GM19025 (cell line): ENCODE measurements around the gene TSKS.

ENCODE experiments used
- ATAC-seq: cut with Tn5 transposase; IDR thresholded peaks from one replicate; pipeline ENCODE4 v1.9.1; 2021; ENCODE audit warnings: mild to moderate bottlenecking, low read depth, moderate library complexity; ENCODE audit not compliant: unreplicated experiment

The TSKS gene

DNA sequence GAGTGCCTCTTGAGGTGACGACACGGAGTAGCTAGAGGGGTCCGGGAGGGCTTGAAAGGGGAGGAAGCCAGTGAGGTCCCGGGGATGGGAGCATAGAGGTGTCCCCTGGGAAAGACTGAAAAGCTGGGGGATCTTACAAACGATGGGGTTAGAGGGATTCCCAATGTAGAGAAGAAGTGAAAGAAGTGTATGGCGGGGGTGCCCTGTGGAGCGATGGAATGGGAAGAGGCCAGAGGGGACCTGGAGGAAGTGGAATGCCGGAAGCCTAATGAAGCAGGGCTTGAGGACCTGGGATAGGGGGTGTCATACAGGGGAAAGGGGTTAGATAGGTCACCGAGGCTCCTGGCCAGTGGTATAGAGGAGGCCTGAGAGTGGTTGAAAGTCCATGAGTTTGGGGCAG lies 4.3 kb upstream of the TSKS start:
- ATAC-seq, result no peak

DNA sequence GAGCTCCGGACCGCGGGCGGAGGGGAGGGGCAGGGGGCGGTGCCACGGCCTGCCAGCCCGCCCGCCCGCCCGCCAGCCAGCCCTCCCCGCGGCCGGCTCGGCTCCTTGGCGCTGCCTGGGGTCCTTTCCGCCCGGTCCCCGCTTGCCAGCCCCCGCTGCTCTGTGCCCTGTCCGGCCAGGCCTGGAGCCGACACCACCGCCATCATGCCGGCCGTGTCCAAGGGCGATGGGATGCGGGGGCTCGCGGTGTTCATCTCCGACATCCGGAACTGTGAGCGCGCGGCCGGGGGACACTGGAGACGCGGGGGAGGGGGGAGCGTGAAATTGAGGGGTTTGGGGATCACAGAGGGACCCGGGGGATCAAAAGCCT lies 3.8 kb upstream of the TSKS start, which contains the start of gene AP2A1:
Gene AP2A1, plus strand, starts transcription at position 72 of the 370 bp plus-strand sequence. Its CDS starts 133 bp downstream, at position 205.
- no peak for ATAC-seq

DNA sequence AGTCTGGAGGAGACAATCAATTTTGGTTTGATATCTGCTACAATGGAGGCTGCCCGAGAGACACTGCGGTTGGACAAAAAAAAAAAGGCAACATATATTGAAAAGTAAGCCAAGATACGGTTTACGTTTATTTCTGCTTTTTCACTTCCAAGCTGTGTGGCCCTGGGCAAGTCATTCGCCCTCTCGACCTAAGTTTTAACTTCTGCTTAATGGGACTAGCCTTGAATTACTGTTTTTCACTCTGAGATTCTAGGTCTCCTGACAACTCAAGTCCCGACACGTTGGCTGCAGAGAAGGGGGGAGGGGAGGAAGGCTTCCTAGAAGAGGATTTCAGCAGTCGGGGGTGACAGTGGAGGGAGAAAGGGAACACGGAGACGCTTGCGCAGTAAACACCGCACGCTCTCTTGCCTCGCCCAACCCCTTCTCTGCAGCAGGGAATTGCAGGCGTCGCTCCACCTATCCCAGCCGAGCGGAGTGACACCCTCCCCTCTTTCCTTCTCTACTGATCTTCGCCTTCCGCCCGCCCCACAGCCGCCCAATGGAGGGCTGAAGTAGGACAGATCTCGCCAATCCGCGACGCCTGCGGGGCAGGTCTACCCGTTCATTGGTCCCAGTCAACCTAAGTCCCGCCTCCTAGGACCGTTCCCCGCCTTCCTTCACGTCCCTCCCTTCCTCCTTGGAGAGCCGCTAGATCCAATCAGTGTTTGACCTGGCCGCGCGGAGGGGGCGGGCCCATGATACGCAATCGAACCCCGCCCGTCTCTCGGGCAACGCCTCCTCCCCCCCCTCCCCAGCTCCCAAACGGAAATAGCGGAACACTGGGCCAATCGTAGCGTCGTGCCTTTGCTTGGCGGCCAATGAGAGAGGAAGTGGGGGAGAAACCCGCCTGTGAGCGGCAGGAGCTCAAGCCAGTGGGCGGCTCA lies 3.2 kb upstream of the TSKS start:
- peak; percentile 92 for ATAC-seq

DNA sequence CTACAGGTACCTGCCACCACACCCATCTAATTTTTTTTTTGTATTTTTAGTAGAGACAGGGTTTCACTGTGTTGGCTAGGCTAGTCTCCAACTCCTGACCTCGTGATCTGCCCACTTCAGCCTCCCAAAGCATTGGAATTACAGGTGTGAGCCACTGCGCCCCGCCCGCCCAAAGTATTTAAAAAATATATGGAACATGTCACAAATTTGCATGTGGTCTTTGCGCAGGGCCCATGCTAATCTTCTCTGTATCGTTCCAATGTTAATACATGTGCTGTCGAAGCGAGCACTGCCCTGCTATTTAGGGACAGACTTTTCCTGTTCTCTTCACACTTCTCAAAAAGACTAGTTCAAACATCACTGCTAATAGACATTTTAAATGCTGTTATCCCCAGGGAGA lies 1.2 kb upstream of the TSKS start:
- no peak for ATAC-seq

DNA sequence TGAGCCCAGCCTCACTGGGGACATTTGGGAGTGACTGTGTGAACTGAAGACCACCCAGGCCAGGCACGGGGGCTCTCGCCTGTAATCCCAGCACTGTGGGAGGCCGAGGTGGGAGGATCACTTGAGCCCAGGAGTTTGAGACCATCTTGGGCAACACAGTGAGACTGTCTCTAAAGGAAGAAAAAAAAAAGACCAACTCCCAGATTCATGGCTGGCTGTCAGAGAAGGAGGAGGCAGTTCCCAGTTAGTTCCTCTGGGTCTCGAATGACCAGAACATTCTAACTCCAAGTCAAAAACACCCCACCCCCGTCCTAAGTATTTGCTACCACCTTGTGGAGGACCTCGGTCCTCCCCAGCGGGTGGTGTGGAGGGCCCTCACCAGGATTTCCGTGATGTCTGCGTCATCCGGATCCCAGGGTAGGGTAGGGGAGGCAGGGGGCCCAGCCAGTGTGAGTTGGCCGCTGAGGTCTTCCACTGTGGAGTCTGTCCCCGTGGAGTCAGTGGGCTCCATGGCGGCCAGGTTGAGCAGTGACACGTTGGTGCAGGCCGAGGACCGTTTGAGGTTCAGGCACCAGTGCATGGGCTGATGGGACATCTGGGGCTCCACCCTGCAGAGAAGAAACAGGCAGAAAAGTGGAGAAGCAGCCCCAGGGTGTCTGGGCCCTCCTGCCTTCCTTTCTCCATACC lies 1.3 kb downstream of the TSKS start:
- no peak for ATAC-seq

DNA sequence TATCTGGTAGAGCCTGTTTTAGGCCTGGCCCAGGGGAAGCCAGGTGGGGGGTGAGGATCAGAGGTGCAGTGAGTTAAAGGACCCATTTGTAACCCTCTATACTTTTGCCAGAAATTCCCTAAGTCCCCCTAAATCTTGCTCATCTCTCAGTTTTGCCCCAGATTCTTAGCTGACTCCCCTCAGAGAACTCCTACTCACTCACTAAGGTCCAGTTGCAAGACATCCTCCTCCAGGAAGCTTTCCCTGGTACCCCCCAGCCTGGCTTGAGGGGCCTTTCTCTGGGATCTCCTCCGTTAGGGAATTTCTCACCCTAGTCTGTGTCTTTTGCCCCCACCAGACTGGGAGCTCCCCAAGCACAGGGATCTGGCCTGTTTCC lies 1.9 kb downstream of the TSKS start:
- ATAC-seq, result no peak

DNA sequence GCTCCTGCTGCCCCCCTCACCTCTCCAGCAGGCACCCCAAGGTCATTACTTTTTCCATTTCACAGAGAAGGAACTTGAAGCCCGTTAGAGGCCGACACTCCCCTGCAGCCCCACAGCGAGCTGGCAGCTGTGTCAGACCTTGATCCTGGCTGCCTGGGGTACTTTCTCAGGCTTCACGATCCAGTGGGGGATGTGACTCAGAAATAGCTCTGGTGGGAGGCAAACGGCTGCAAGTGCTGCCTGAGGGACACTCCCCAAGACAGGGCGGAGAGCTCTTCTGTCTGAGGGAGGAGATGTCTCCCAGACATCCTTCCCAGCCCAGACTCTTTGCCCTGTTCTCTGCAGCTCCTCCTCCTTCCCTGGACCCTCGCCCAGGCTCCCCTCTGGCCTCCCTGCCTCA lies 4.8 kb downstream of the TSKS start:
- no peak for ATAC-seq

DNA sequence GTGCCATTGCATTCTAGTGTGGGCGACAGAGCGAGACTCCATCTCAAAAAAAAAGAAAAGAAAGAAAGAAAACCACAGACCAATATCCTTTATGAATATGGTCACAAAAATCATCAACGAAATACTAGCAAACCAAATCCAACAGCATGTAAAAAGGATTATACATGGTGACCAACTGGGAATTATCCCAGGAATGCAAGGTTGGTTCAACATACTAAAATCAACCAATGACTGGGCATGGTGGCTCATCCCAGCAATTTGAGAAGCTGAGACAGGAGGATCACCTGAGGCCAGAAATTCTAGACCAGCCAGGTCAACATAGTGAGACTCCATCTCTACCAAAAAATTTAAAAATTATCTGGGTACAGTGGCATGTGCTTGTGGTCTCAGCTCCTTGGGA lies 7.2 kb downstream of the TSKS start:
- no peak for ATAC-seq

DNA sequence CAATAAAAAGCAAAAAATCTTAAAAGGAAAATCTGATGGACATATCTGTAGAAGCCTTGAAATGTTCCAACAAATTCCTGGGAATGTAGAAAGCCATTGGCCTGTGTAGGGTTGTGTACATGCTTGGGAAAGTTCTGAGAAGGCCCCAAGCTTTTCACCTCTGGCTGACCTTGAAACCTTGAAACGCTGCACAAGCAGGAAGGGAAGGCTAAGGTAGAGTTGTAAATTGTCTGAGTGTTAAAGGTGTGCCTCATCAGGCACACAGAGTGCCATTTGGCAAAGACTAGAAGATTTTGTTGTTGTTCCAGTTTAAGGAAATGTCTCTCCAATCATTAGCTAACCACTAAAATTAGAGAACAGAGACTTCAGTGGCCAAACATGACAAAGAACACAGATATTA lies 10.4 kb downstream of the TSKS start:
- ATAC-seq, result no peak

DNA sequence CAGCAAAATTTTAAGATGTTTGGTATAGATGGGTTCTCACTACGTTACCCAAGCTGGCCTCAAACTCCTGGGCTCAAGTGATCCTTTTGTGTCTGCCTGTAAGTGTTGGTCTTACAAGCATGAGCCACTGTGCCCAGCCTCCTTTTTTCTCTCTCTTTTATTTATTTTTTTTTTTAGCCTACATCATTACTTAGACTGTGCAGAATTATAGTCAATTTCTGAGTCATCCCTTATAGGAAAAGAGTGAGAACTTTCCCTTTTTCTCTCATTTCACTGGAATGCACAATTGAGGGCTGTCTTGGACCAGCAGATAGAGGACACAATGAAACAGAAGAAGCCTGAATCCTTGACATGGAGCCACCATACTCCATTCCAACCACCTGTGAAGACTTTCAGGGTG lies 13.3 kb downstream of the TSKS start:
- no peak for ATAC-seq

DNA sequence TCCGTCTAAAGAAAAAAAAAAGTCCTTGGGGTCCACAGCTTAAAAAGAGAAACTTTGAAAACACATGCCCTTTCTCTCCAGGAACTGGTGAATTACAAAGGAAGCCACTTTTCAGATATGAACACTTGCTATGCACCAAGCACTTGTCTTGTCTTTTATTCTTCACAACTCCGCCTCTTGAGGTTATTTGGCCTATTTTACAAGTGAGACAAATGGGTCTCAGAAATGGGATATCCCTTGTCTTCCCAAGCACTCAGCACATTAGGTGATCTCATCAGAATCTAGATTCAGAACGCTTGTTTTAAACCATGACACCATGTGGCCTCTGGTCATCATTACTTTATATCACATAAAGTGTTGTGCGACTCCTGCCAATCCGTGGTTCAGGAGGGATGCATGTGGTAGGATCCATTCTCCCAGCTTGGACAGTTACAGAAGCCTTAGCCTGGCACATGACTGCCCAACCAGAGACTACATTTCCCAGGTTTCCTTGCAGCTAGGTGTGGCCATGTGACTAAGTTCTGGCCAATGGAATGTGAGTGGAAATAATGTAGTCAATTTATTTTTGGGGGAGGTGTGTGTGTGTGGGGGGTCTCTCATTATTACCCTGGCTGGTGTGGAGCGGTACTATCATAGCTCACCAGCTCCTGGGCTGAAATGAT lies 13.9 kb downstream of the TSKS start:
- no peak for ATAC-seq

DNA sequence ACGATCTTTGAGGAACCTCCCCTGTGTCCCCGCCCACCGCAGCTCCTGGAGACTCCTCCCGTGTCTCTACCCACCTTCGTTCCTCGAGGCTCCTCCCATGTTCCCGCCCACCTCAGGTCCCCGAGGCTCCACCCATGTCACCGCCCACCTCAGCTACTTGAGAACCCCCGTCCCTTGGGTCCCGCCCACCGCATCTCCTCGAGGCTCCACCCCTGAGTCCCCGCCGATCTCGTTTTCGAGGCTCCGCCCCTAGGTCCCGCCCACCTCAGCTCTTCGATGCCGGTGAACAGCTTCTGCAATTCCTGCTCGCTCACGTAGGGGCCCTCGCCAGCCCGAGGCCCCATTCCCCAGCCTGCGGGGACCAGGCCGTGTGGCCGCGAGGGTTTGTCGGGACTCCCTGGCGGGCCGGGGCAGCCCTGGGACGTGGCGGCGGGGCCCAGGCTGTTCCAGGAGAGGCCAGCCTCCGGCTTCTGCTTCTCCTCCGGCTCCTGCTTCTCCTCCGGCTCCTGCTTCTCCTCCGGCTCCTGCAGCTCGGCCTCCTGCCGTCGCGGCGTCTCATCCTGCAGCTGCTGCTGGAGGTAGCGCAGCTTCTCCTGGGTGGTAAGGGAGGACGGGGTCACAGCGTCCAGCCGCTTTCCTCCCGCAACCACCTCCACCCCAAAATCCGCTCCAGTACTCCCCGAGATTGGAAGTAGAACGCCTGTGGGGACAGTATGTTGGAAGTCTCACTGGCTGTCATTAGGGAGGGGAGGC lies 16.7 kb downstream of the TSKS start:
- ATAC-seq, result no peak

DNA sequence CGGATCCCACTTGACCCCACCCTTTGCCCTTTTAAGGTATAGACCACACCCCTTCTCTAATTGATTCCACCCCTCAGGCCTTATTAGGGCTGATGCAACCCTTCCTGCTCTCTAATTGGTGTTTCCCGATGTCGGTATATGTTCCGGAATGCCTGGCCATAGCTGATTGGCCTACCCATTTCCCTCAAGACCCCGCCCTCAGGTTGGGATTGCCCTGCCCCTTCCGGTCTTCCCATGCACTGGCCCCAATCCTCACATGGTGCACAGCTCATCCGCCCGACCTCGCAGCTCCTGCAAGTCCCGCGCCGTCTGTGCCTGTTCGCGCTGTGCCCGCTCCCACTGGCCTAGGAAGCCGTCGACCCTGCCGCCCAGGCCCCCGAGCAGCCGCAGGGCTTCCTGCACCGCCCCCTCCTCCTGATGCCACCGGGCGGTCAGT lies 18.1 kb downstream of the TSKS start:
- ATAC-seq, result no peak

DNA sequence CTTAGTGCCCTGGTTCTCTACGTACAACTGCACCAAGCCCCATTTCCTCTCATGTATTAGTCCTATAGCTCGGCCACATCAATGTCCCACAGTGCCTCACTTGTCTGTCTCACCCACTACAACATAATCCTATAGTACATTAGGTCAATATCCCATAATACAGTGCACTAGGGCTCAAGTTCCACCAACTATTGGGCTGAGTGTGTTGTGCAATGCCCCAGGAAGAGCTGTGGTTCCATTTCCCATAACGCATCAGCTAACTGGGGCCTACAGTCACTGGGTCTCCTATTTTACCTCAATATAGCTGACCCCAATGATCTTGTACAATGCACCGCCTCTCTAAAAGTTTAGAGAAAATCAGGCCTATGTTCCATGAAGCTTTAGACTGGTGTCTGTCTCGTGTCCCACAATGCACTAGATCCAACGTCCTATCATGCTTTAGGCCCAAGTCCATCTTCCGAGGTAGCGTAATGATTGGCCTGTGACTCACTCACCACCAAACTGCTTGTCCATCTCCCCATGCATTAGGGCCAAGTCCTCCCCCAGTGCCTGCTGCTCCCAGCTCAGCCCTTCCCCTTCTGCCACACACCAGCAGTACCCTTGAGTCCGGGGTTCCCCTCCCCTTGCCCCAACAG lies 21.8 kb downstream of the TSKS start:
- ATAC-seq, result no peak

DNA sequence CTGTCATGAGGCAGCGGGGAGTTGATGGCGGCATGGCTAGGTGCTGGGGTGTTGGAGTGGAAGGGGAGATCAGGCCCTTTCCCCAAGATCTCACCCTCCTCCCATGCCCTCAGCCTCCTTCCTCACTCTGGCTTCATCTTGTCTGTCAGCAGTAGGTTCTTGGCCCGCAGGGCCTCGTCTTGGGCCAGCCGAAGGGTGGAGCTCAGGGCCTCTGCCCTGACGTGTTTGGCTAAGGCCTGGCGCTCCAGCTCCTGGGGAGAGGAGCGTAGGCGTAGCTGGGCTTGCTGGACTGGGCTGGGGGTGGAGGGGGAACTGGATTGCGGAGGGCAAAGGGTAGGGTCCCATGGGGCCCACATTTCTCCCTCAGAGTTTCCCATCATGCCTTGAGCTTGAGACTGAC lies 23.2 kb downstream of the TSKS start:
- no peak for ATAC-seq

DNA sequence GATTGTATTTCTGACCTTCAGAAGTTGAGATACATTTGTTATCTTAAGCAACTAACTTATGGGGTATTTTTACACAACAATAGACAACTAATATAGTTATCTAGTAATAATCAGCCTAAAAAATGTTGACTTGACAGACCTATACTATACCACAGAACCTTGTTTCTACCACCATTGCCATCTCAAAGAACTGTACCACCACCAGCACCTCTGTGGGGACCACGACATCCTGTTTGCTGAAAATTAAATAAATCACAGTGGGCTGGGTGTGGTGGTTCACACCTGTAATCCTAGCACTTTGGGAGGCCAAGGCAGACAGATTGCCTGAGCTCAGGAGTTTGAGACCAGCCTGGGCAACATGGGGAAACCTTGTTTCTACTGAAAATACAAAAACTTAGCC lies 24.0 kb downstream of the TSKS start:
- no peak for ATAC-seq

DNA sequence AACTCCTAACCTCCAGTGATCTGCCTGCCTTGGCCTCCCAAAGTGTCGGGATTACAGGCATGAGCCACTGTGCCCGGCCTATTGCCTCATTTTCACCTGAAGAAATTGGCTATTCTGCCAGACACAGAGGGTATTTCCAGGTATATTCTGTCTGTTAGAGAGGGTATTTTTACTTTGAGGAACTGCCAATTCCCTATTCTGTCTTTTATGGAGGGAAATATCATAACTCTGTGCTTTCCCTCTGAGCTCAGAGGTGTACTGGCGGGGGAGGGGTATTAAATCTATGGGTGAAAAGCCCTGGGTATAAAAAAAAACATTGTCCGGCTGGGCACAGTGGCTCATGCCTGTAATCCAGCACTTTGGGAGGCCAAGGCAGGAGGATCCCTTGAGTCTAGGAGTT lies 24.8 kb downstream of the TSKS start:
- ATAC-seq, result no peak

DNA sequence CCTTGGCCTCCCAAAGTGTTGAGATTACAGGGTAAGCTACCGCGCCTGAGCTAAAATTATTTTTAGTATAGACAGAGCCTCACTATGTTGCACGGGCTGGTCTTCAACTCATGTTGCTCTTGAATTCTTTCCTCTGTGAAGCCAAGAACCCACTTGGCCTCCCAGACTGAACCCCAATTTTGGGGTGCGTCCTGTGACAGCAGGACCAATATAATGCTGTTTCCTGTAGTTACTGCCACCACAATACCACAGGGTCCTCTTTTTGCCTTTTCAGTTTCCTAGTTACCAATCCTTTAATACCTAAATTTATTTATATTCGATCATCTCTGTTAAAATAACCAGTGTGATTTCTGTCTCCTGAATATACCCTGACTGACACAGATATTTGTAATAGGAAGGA lies 32.9 kb downstream of the TSKS start:
- ATAC-seq, result no peak

DNA sequence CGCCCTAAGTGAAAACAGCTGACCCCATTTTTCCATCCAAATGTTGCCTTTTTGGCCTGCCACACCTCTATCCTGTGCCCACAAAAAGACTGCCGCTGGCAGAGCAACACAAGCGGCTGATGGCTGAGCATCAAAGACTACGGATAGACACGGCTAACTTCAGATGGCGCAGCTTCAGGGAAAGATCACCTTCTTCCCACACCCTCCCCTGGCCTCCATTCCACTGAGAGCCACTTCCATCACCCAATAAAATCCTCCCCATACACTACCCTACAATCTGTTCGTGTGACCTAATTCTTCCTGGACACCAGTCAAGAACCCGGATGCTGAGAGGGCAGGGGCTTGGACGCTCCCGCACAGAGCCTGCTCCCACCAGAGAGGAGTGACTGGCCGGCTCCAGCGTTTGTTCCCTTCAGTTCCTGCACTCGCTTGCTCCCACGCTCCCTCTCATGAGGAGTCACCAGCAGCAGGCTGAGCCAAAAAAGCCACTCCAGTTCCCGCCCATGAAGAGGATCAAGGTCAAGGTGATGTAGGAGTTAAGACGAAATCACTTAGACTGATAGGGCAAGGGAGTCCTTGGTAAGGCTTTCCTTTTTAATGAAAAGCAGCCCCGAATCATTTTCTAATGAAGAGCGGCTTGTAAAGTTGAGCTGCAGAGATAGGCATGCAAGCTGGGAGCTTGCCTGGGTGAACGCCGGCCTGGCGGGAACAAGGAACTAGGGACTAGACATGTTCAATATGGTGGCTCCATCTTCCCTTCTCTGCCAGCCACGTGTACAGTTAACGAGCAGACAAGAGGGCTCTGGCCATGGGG lies 35.7 kb downstream of the TSKS start:
- no peak for ATAC-seq
